ENCODE measurements around the gene AGBL4. TPM values are rescaled to one million over a fixed set of nuclear protein-coding genes. Genes with fewer than 3 reads are reported as not detected.

Gene AGBL4
- total RNA-seq, 1 experiment from 2014 or later, result not detected

- Histone ChIP-seq H3K36me3 (no peaks in the 10 kb centered on the region), H3K9me3 (no peaks in the 10 kb centered on the region), H3K27me3 (no peaks in the 10 kb centered on the region), H3K4me3 (no peak overlapping the region)
- no peak for DNase-seq
Observed at GRCh38 chr1:48581270-48581669, 1442.5 kb downstream of the AGBL4 start.

DNA sequence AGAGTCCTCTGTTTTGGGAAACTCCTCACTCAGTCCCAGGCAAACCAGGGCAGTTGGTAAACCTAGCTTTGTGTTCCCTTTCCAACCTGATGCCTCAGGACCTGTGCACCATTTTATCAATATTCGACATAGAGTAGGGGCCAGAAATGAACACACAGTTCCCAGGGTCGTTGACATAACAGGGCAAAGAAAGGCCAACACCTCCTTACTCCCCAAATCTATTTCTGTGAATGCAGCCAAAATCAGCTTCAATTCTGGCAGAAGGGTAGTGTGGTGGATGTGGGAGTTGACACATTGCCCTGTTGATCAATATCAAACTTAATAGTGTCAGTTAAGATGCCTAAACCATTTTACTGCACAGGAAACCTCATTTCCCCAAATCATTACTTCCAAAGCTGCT is 1447.2 kb downstream of the AGBL4 start:
- Histone ChIP-seq H3K9me3 (no peaks in the 10 kb centered on the region), H3K36me3 (no peaks in the 10 kb centered on the region), H3K27me3 (no peaks in the 10 kb centered on the region), H3K4me3 (no peak overlapping the region)
- no peak for DNase-seq

GRCh38 chr1:48572646-48573258 is 1451.0 kb downstream of the AGBL4 start:
- Histone ChIP-seq H3K9me3 (no peaks in the 10 kb centered on the region), H3K36me3 (no peaks in the 10 kb centered on the region), H3K27me3 (no peaks in the 10 kb centered on the region), H3K4me3 (no peak overlapping the region)
- DNase-seq, result peak; percentile 45

GRCh38 chr1:48572134-48572533 is 1451.6 kb downstream of the AGBL4 start:
- no peaks in the 10 kb centered on the region for H3K27me3 ChIP-seq
- H3K9me3 ChIP-seq, result no peaks in the 10 kb centered on the region
- H3K4me3 ChIP-seq, result no peak overlapping the region
- DNase-seq, result no peak
- no peaks in the 10 kb centered on the region for H3K36me3 ChIP-seq

DNA sequence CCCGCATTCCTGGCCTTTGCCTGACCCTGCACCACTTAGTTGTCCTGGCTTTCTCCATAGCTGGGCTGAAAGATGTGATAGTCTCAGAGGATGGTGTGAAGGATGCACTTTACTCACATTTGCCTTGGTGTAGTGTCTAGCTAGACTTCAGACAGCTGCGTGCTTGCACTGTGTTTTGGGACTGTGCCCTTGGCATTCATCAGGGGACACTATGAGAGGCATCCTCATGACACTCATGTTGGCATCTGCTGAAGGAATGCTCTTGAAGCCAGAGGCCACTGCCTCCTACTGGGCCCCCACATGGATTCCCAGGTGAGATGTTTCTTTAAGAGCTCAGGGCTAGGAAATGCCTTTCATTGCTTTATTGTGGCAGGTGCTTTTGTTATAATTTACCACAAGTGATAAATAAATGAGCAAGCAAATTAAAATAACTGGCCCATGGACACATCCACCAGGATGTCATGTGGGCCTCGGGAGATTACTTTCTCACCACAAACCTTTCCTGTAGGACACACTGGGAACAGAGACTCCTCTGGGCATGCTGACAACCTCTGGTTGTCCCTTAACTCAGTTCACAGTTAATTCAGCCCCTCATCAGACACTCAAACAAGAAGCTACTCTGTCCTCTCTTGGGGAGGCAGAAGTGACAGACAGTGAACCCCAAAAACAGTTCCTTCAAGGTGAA is 1452.3 kb downstream of the AGBL4 start:
- H3K9me3 ChIP-seq, result no peaks in the 10 kb centered on the region
- no peaks in the 10 kb centered on the region for H3K36me3 ChIP-seq
- DNase-seq, result no peak
- H3K27me3 ChIP-seq, result no peaks in the 10 kb centered on the region
- no peak overlapping the region for H3K4me3 ChIP-seq

GRCh38 chr1:48570568-48570967 is 1453.2 kb downstream of the AGBL4 start:
- DNase-seq, result no peak
- Histone ChIP-seq H3K9me3 (no peaks in the 10 kb centered on the region), H3K27me3 (no peaks in the 10 kb centered on the region), H3K36me3 (no peaks in the 10 kb centered on the region), H3K4me3 (no peak overlapping the region)

DNA sequence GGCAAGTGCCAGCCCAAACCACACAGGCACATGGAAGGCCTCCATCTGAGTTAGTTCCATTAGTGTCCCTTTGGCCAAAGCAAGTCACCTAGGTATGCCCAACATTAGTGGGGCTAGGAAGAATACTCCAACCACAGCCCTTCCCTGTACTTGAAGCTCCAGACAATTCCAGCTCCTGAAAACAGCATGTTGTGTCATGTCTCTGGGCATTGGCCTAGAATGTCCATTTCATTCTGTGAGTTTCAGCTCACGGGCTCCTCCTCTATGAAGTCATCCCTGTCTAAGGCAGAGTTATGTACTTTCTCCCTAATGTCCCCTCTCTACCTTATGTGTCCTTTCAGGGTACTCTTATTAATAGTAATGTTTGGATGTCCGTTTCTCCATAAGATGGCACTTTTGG is 1455.3 kb downstream of the AGBL4 start:
- H3K36me3 ChIP-seq, result no peaks in the 10 kb centered on the region
- H3K27me3 ChIP-seq, result no peaks in the 10 kb centered on the region
- no peak for DNase-seq
- no peaks in the 10 kb centered on the region for H3K9me3 ChIP-seq
- H3K4me3 ChIP-seq, result no peak overlapping the region

DNA sequence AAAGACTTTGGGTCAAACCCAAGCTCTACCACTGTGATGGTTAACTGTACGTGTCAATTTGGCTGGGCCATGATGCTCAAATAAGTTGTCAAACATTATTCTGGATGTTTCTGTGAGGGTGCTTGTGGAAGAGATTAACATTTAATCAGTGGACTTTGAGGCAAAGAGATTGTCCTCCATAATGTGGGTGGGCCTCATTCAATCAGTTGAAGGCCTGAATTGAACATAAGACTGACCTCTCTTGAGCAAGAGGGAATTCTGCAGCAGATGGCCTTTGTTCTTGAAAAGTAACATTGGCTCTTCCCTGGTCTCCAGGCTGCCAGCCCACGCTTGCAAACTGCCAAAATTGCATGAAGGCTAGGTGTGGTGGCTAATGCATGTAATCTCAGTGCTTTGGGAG is 1457.3 kb downstream of the AGBL4 start:
- Histone ChIP-seq H3K27me3 (no peaks in the 10 kb centered on the region), H3K4me3 (no peak overlapping the region), H3K9me3 (no peaks in the 10 kb centered on the region), H3K36me3 (no peaks in the 10 kb centered on the region)
- DNase-seq, result no peak

DNA sequence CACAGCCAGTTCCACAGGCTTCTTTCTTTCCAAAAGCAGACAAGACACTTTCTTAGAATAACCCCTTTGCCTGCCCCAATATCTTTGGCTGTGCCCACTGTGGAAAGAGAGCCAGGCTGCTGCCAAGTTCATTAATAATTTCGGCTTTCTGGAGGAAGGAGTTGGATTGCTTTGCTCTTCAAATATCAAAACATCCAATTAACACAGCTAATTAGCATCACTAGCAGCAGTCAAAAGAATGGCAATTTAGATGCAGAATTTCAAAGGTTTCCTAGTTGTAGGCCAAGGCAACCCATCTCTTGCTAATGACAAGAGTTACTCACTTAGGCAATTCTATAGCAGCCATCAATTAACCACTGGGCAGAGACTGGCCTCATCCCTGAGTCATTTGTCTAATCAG is 1460.7 kb downstream of the AGBL4 start:
- DNase-seq, result no peak

GRCh38 chr1:48561444-48561843 is 1462.3 kb downstream of the AGBL4 start:
- Histone ChIP-seq H3K4me3 (no peak overlapping the region), H3K9me3 (no peaks in the 10 kb centered on the region), H3K27me3 (no peaks in the 10 kb centered on the region), H3K36me3 (no peaks in the 10 kb centered on the region)
- DNase-seq, result no peak

More for the DNA sequence above, 1460.7 kb downstream of the AGBL4 start:
- Histone ChIP-seq H3K36me3 (no peaks in the 10 kb centered on the region), H3K27me3 (no peaks in the 10 kb centered on the region), H3K4me3 (no peak overlapping the region), H3K9me3 (no peaks in the 10 kb centered on the region)

DNA sequence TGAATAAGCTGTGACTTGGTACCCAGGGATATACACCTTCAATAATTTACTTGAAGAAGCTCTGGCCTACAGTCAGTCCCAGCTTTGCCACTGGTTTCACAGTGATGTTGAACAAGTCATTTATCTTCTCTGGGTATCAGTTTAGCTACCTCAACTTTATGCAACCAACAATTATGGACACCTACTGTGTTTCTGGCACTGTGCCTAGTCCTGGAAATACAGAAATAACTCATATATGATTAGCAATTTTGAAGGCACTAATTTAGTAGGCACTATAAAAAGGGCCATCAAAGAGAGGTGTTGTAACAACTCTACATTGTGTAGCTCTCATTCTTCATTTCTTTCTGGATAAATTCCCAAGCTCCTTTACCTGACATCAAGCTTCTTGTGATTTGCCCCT is 1463.2 kb downstream of the AGBL4 start:
- H3K9me3 ChIP-seq, result no peaks in the 10 kb centered on the region
- no peaks in the 10 kb centered on the region for H3K36me3 ChIP-seq
- no peak overlapping the region for H3K4me3 ChIP-seq
- H3K27me3 ChIP-seq, result no peaks in the 10 kb centered on the region
- DNase-seq, result no peak

DNA sequence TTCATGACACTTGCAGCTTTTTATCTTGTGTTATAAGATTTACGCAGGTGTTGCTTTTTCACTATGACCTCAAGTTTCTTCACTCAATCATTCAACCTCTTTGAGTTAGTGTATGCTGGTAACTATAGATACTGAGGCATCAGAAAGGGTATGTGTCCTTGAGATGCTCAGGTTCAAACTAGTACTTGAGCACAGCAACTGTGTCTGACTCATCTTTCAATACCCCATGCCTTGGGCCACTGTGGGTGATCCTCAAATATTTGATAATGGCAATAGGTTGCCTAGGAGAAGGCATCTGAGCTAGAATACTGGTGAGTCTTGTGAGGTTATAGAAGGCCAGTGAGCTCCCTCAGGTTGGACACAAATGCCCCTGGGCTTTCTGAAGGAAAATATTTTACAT is 1463.6 kb downstream of the AGBL4 start:
- Histone ChIP-seq H3K9me3 (no peaks in the 10 kb centered on the region), H3K4me3 (no peak overlapping the region), H3K27me3 (no peaks in the 10 kb centered on the region), H3K36me3 (no peaks in the 10 kb centered on the region)
- no peak for DNase-seq

DNA sequence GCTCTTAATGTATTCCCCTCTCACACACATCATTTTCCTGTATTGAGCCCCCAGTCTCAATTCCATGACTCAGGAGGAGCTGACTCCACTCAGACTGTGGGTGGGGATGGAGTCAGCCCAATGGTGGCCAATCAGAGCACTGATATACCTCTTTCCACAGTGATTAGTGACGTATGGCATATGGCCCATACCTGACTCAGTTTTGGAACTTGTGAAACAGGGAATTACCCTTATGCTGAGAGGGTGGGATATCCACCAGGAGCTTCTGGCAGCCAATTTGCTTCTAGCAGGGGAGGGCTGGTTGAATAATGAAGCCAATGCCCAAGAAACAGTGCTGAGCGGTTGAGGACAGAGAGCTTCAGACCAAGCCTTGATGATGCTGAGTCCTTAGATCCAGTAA is 1465.4 kb downstream of the AGBL4 start:
- Histone ChIP-seq H3K36me3 (no peaks in the 10 kb centered on the region), H3K9me3 (no peaks in the 10 kb centered on the region), H3K27me3 (no peaks in the 10 kb centered on the region), H3K4me3 (no peak overlapping the region)
- DNase-seq, result peak; percentile 32

- H3K4me3 ChIP-seq, result no peak overlapping the region
- H3K27me3 ChIP-seq, result no peaks in the 10 kb centered on the region
- no peaks in the 10 kb centered on the region for H3K36me3 ChIP-seq
- peak; percentile 89 for DNase-seq
- H3K9me3 ChIP-seq, result no peaks in the 10 kb centered on the region
Observed at GRCh38 chr1:48556186-48556850, 1467.4 kb downstream of the AGBL4 start.

GRCh38 chr1:48555271-48555670 is 1468.5 kb downstream of the AGBL4 start:
- Histone ChIP-seq H3K36me3 (no peaks in the 10 kb centered on the region), H3K4me3 (no peak overlapping the region), H3K9me3 (no peaks in the 10 kb centered on the region), H3K27me3 (no peaks in the 10 kb centered on the region)
- no peak for DNase-seq

DNA sequence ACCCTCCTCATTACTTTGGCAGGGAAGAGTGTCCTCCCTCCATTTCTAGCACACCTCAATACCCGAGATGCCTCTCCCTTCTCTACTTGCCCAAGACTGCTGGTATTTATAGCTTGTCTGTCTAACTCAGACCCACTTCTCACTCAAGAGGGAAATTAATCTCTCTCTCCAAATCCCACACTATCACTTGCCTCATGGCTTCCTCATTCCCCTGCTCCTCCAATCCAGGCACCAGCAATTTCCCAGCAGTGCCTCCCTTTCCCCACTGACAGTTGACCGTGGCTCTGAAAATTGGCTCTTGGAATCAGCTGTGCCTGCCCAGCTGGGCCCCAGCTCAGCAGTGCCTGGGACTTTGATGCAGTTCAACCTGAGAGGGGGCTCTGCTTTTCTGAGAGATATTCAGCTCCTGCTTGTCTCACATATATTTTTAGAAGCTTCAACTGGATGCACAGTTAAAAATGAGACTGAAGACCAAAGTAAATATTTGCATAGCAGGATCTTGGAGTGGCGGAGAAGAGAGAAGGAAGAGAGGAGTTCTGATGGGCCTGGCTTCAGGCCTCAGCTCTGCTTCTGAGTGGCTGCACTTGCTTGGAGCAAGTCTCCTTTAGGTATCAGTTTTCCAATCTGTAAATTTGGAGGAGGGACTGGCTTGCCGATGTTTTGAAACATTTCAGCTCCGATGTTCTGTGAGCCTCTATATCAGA is 1470.7 kb downstream of the AGBL4 start:
- no peak for DNase-seq
- H3K4me3 ChIP-seq, result no peak overlapping the region
- H3K36me3 ChIP-seq, result no peaks in the 10 kb centered on the region
- no peaks in the 10 kb centered on the region for H3K27me3 ChIP-seq
- no peaks in the 10 kb centered on the region for H3K9me3 ChIP-seq

DNA sequence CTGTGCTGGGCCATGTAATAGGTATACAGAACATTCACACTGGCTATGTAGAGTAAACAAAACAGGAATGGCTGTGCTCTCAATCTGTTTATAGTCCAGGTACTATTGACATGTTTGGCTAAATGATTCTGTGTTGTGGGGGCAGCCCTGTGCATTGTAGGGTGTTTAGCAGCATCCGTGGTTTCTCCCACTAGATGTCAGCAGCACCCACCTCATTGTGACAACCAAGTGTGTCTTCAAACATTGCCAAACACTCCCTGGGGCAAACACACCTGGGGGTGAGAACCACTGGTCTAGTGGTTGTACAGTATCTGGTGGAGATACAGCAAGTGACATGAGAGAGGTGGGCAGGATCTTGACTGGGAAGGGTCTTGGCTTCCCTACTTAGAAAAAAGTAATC is 1471.3 kb downstream of the AGBL4 start:
- Histone ChIP-seq H3K9me3 (no peaks in the 10 kb centered on the region), H3K36me3 (no peaks in the 10 kb centered on the region), H3K27me3 (no peaks in the 10 kb centered on the region), H3K4me3 (no peak overlapping the region)
- DNase-seq, result no peak
